GM12872 (cell line): ENCODE results near the gene CPEB4.

Source experiments
- TF ChIP-seq, protein P1 (sequence below): IDR thresholded peaks from 3 replicates; pipeline ENCODE4 v1.5.1; 2011; ENCODE audit warnings: low read depth, mild to moderate bottlenecking, low read length, moderate library complexity; ENCODE audit not compliant: insufficient read depth

The CPEB4 gene

DNA sequence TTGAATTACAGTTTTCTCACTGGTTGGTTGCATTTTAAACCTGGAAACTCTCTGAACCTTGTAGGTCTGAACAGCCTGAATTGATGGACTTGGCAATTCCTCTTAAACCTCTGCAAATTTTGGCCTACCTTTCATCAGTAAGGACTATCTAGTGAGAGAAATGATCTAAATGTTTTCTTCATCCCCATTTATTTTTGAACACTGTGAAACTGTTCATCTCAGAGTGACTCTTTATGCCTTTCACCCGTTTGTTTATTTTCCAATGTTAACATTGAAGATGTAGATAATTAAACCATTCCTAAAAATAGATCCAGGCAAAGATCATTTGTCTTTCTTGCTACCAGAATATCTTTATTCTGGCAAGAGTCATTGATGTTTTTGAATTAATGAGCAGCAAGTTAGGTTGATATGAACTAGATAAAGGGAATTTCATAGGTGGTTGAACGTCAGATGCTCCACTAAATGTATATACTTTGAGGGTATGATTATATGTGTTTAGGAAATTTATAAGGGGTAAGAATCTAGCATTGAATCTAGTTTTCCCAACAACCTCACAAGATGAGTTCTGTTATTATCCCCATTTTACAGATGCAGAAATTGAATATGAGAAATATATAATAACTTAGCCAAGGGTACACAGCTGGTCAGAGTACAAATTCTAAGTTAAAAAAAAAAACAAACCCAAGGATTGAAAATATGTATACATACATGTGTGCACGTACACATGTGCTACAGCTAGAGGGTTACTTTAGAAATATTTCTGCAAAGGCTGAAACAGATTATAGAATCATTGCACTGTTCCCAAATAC, 3.4 kb downstream of the CPEB4 start:
- TF ChIP-seq, protein P1, sequence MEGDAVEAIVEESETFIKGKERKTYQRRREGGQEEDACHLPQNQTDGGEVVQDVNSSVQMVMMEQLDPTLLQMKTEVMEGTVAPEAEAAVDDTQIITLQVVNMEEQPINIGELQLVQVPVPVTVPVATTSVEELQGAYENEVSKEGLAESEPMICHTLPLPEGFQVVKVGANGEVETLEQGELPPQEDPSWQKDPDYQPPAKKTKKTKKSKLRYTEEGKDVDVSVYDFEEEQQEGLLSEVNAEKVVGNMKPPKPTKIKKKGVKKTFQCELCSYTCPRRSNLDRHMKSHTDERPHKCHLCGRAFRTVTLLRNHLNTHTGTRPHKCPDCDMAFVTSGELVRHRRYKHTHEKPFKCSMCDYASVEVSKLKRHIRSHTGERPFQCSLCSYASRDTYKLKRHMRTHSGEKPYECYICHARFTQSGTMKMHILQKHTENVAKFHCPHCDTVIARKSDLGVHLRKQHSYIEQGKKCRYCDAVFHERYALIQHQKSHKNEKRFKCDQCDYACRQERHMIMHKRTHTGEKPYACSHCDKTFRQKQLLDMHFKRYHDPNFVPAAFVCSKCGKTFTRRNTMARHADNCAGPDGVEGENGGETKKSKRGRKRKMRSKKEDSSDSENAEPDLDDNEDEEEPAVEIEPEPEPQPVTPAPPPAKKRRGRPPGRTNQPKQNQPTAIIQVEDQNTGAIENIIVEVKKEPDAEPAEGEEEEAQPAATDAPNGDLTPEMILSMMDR: no peak

DNA sequence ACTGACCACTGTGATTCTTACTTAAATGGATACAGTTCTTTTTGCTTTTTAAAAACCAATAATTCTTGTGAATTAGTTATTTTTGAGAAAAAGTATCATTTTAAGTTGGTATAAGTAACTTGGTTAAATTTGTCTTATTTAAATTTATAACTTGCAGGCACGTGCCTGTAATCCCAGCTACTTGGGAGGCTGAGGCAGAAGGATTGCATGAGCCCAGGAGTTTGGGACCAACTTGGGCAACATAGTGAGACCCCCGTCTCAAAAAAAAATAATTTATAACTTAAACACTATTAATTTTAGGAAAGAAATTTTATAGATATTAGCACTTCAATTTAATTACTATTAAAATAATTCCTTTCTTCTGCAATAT, 5.0 kb downstream of the CPEB4 start:
- TF ChIP-seq, protein P1: no peak

DNA sequence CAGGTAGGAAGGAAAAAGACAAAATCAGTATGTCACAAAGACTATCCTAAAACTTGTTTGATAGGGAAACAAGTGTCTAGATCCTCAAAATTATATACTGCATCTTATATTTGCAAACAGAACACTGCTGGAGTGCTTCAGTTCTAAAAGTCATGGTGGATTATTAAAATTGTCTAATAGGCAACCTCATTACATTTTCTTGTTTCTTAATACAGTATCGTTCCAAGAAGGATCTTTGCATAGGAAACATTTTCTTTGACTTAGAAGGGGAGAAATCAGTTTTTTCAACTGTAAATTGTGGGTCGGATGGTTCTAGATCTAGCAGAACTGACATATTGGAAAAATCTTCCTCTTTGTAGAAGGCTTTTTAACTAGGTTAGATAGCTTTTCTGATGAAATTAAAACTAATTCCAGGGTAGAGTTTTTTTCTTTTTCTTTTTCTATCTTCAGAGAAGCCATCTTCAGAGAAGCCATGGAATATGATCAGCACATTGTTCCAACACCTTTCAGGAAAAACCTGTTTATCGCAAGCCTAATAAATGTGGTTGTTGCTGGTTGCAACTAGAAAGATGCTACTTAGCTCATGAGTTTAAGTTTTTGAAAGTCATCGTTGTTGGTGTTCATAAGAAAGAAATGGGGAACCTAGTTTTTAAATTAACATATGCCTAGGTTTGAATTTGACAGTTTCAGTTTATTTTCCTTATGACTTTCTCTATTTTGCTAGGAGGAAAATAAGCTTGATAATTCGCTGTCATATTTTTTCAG, 7.4 kb downstream of the CPEB4 start:
- TF ChIP-seq, protein P1: no peak

DNA sequence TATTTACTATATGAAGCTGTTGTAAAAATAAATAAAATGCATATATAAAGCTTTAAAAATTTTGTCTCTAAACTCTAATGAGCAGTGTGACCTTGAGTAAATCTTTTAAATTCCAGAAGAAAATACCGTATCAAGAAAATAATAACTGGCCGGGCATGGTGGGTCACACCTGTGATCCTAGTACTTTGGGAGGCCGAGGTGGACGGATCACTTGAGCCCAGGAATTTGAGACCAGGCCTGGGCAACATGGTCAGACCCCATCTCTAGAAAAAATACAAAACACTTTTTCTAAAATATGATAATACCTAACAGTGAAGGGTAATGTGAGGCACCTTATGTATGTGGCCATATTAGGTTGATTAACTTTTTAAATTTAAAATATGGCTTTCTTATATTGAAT, 8.5 kb downstream of the CPEB4 start:
- TF ChIP-seq, protein P1: no peak

DNA sequence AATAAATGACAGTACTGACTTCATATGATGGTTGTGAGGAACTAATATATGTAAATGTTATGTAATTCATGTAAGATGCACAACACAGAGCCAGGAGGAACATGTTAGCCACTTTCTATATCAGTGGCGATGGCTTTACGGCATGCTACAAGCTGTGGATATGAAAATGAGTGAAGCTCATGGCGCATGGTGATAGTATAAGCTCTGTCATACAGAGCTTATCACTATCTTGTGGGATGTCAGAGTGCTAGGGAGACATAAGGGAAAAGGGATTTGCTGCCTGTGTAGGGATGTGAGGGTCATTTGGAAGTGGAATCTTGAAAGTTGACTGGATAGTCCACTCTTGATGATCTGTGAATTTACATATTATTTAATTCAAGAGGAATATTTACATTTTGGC, 13.6 kb downstream of the CPEB4 start:
- TF ChIP-seq, protein P1: no peak

DNA sequence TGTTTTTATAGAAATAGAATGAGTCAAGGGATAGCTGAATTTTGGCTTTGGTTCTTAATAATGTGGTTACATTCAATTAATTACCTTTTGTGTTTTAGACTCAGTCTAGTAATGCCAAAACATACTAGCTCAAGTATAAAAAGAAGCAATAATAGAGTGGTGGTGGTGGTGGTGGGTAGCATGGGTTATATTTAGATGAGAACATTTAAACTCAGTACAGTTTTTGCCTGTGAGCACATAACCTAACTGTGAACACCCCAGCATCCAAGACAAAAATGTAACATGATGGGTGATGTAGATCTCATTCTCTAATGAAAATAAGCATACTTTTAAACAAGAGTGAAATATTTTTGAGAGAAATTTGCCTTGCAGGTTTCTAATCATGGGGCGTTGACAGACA, 14.2 kb downstream of the CPEB4 start:
- TF ChIP-seq, protein P1: no peak

DNA sequence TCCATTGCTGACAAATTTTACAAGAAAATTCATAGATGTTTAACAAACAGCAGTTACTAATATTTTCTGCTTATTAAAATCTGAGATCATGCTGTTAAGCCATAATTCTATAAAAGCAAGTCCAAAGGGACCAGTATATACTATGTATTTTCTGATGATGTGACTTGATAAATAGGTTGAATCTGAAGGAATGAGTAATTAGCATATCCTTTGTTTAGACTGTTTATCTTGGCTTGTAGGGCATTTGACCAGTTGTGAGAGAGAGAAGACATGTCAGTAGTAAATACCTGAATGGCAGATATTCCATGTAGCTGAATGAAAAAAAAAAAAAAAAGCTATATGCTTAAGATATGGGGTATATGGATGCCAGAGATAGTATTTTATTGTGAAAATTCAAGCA, 14.6 kb downstream of the CPEB4 start:
- TF ChIP-seq, protein P1: no peak
